Stimulated activated CD4-positive, alpha-beta T cell treated with anti-CD3 and anti-CD28 coated beads, Interleukin-1b, Interleukin-23, amount 100 ng/mL, for 1 hour (primary cell): ENCODE measurements around the gene RGS9.
"Not testable (repeated sequence)": the region's sequence is repeated elsewhere in the genome, so short reads cannot be mapped to it uniquely, and the experiment has no call there.

ENCODE experiments used
- DNase-seq, 2 donors: peaks; one replicate each; pipeline ENCODE4 v3.0.0-alpha.2; 2020; ENCODE audit warnings: low read depth in 2 of 2

RGS9 gene

GRCh38 chr17:65156835-65157565 is 19.8 kb downstream of the RGS9 start:
- DNase-seq, result no peak

GRCh38 chr17:65158041-65158440 is 20.9 kb downstream of the RGS9 start:
- DNase-seq, result no peak

- DNase-seq, result no peak
Observed at GRCh38 chr17:65158622-65159021, 21.5 kb downstream of the RGS9 start.

GRCh38 chr17:65160516-65160915 is 23.3 kb downstream of the RGS9 start:
- DNase-seq, result no peak

GRCh38 chr17:65163990-65164495 is 26.9 kb downstream of the RGS9 start:
- no peak for DNase-seq

- DNase-seq, result no peak
Observed at GRCh38 chr17:65166787-65167186, 29.6 kb downstream of the RGS9 start.

GRCh38 chr17:65167566-65167965 is 30.4 kb downstream of the RGS9 start:
- no peak for DNase-seq

GRCh38 chr17:65169691-65170090 is 32.5 kb downstream of the RGS9 start:
- DNase-seq, result no peak

- no peak for DNase-seq
Observed at GRCh38 chr17:65170839-65171238, 33.7 kb downstream of the RGS9 start.

GRCh38 chr17:65171752-65172151 is 34.6 kb downstream of the RGS9 start:
- no peak for DNase-seq

GRCh38 chr17:65172496-65173136 is 35.4 kb downstream of the RGS9 start:
- no peak for DNase-seq

GRCh38 chr17:65173284-65173793 is 36.2 kb downstream of the RGS9 start:
- peak in 1 of 2 donors; percentile 54 for DNase-seq

- DNase-seq, result no peak
Observed at GRCh38 chr17:65173976-65174683, 37.0 kb downstream of the RGS9 start.

GRCh38 chr17:65174974-65175373 is 37.8 kb downstream of the RGS9 start:
- DNase-seq, result no peak

GRCh38 chr17:65175952-65176351 is 38.8 kb downstream of the RGS9 start:
- DNase-seq, result no peak

- no peak for DNase-seq
Observed at GRCh38 chr17:65176646-65177409, 39.7 kb downstream of the RGS9 start.

- DNase-seq, result no peak
Observed at GRCh38 chr17:65177901-65178300, 40.7 kb downstream of the RGS9 start.

GRCh38 chr17:65180276-65180675 is 43.1 kb downstream of the RGS9 start:
- not testable (repeated sequence) for DNase-seq

- not testable (repeated sequence) for DNase-seq
Observed at GRCh38 chr17:65180752-65181236, 43.6 kb downstream of the RGS9 start.

GRCh38 chr17:65181237-65182061 is 44.3 kb downstream of the RGS9 start:
- no peak for DNase-seq

GRCh38 chr17:65182233-65182632 is 45.1 kb downstream of the RGS9 start:
- DNase-seq, result no peak
